Activated CD4-positive, alpha-beta T cell treated with anti-CD3 and anti-CD28 coated beads, Interleukin-2, amount 10 ng/mL, durations not matched to agents 7 days and 5 days (primary cell): Measurements from ENCODE around the gene PLD1. TPM values are rescaled to one million over a fixed set of nuclear protein-coding genes. Genes with fewer than 3 reads are reported as not detected.
"Not testable (repeated sequence)": the region's sequence is repeated elsewhere in the genome, so short reads cannot be mapped to it uniquely, and the experiment has no call there.

Experiments used
- CTCF ChIA-PET: fragments of 350-600 bp; sonication (Branson Sonifier 250); formaldehyde crosslinking; loops from one replicate; lab custom pipeline; 2021; ENCODE audit warnings: antibody characterized with exemption; lab: Charles Lee
- POLR2A ChIA-PET: fragments of 350-600 bp; sonication (Branson Sonifier 250); formaldehyde crosslinking; loops from one replicate; lab custom pipeline; 2021; ENCODE audit warnings: antibody characterized with exemption; lab: Charles Lee
- DNase-seq: peaks from one replicate; pipeline ENCODE4 v3.0.0-alpha.2; 2020
- H3K27ac Mint-ChIP-seq: one replicate; pipeline ENCODE4 v1.8.0; 2021; ENCODE audit warnings: mild to moderate bottlenecking, moderate library complexity, mixed read lengths
- H3K27me3 Mint-ChIP-seq: one replicate; pipeline ENCODE4 v1.8.0; 2021; ENCODE audit warnings: mixed read lengths
- H3K36me3 Mint-ChIP-seq: one replicate; pipeline ENCODE4 v1.8.0; 2021; ENCODE audit warnings: low read depth, mixed read lengths
- H3K4me1 Mint-ChIP-seq: one replicate; pipeline ENCODE4 v1.8.0; 2021; ENCODE audit warnings: mixed read lengths
- H3K4me3 Mint-ChIP-seq: one replicate; pipeline ENCODE4 v1.8.0; 2021; ENCODE audit warnings: mild to moderate bottlenecking, moderate library complexity, mixed read lengths
- H3K9me3 Mint-ChIP-seq: one replicate; pipeline ENCODE4 v1.8.0; 2021; ENCODE audit warnings: mixed read lengths
- total RNA-seq, 2 experiments: library from RNA; stranded (reverse); gene quantifications; one replicate each; pipeline ENCODE4 v1.2.3, GENCODE V29; 2021

PLD1 gene
- total RNA-seq, 2 experiments from 2014 or later: 0.50 to 0.94 TPM

GRCh38 chr3:171565481-171566058, 244.7 kb downstream of the PLD1 start:
- ChIA-PET CTCF (interaction anchor here (0.9 to 2.2 kb wide), 9 partner anchors 8 to 516 kb away, joined by 3 to 9 read pairs (median 3); no protein-coding TSS in a partner anchor), POLR2A (interaction anchor here (0.7 kb wide), 1 partner anchor 700 kb away, joined by 3 read pairs; no protein-coding TSS in a partner anchor)
- Mint-ChIP-seq H3K4me3 (no peak overlapping the region), H3K27ac (no peak overlapping the region), H3K36me3 (peaks cover 7% of the 10 kb centered on the region), H3K9me3 (peaks cover 3% of the 10 kb centered on the region), H3K27me3 (peaks cover 6% of the 10 kb centered on the region), H3K4me1 (peaks cover 48% of the 10 kb centered on the region)
- DNase-seq: no peak

- H3K27ac Mint-ChIP-seq: no peak overlapping the region
Observed at GRCh38 chr3:171564748-171565480, 245.4 kb downstream of the PLD1 start.

GRCh38 chr3:171563298-171563697, 247.0 kb downstream of the PLD1 start:
- ChIA-PET CTCF (interaction anchor here (0.7 to 1.2 kb wide), 3 partner anchors 14 to 602 kb away, joined by 3 to 4 read pairs (median 4); no protein-coding TSS in a partner anchor), POLR2A (no interaction called here)
- no peak overlapping the region for H3K4me3 Mint-ChIP-seq
- H3K27ac Mint-ChIP-seq: no peak overlapping the region
- no peak for DNase-seq
- peaks cover 7% of the 10 kb centered on the region for H3K36me3 Mint-ChIP-seq
- H3K27me3 Mint-ChIP-seq: no peaks in the 10 kb centered on the region
- peaks cover 60% of the 10 kb centered on the region for H3K4me1 Mint-ChIP-seq
- peaks cover 3% of the 10 kb centered on the region for H3K9me3 Mint-ChIP-seq

More at GRCh38 chr3:171564748-171565480, 245.4 kb downstream of the PLD1 start:
- H3K4me3 Mint-ChIP-seq: no peak overlapping the region
- peaks cover 3% of the 10 kb centered on the region for H3K9me3 Mint-ChIP-seq
- H3K36me3 Mint-ChIP-seq: peaks cover 7% of the 10 kb centered on the region
- H3K27me3 Mint-ChIP-seq: peaks cover 4% of the 10 kb centered on the region
- POLR2A ChIA-PET: interaction anchor here (0.7 kb wide), 1 partner anchor 700 kb away, joined by 3 read pairs; no protein-coding TSS in a partner anchor
- DNase-seq: no peak
- H3K4me1 Mint-ChIP-seq: peaks cover 52% of the 10 kb centered on the region
- CTCF ChIA-PET: interaction anchor here (0.9 to 2.2 kb wide), 6 partner anchors 10 to 515 kb away, joined by 3 to 9 read pairs (median 3); no protein-coding TSS in a partner anchor

- CTCF ChIA-PET: interaction anchor here (0.7 to 1.2 kb wide), 5 partner anchors 13 to 399 kb away, joined by 3 to 4 read pairs (median 3); no protein-coding TSS in a partner anchor
- H3K27me3 Mint-ChIP-seq, H3K36me3 Mint-ChIP-seq, H3K4me3 Mint-ChIP-seq, H3K9me3 Mint-ChIP-seq, POLR2A ChIA-PET, DNase-seq: not testable (repeated sequence)
- H3K4me1 Mint-ChIP-seq: peaks cover 65% of the 10 kb centered on the region
- peak overlapping the region; percentile 91 for H3K27ac Mint-ChIP-seq
Observed at GRCh38 chr3:171562459-171562858, 247.8 kb downstream of the PLD1 start.

GRCh38 chr3:171561596-171562323, 248.5 kb downstream of the PLD1 start:
- Mint-ChIP-seq H3K4me1 (peaks cover 66% of the 10 kb centered on the region), H3K36me3 (peaks cover 7% of the 10 kb centered on the region), H3K9me3 (peaks cover 3% of the 10 kb centered on the region), H3K4me3 (peak overlapping the region; percentile 5), H3K27me3 (no peaks in the 10 kb centered on the region), H3K27ac (peak overlapping the region; percentile 91)
- ChIA-PET CTCF (interaction anchor here (0.7 to 1.2 kb wide), 7 partner anchors 9 to 399 kb away, joined by 3 to 4 read pairs (median 3); no protein-coding TSS in a partner anchor), POLR2A (no interaction called here)
- DNase-seq: peak; percentile 15

GRCh38 chr3:171559586-171559985, 250.7 kb downstream of the PLD1 start:
- no peak overlapping the region for H3K27ac Mint-ChIP-seq
- CTCF ChIA-PET: interaction anchor here (1.2 kb wide), 1 partner anchor 11 kb away, joined by 3 read pairs; no protein-coding TSS in a partner anchor
- H3K36me3 Mint-ChIP-seq: peaks cover 7% of the 10 kb centered on the region
- peaks cover 3% of the 10 kb centered on the region for H3K9me3 Mint-ChIP-seq
- DNase-seq: peak; percentile 15
- no peaks in the 10 kb centered on the region for H3K27me3 Mint-ChIP-seq
- peaks cover 59% of the 10 kb centered on the region for H3K4me1 Mint-ChIP-seq
- POLR2A ChIA-PET: no interaction called here
- H3K4me3 Mint-ChIP-seq: no peak overlapping the region

- Mint-ChIP-seq H3K27ac (no peak overlapping the region), H3K27me3 (no peaks in the 10 kb centered on the region)
- CTCF ChIA-PET: interaction anchor here (0.6 to 1.5 kb wide), 3 partner anchors 8 to 17 kb away, joined by 4 to 6 read pairs (median 5); no protein-coding TSS in a partner anchor
Observed at GRCh38 chr3:171558188-171558696, 252.0 kb downstream of the PLD1 start.

GRCh38 chr3:171557173-171557572, 253.1 kb downstream of the PLD1 start:
- POLR2A ChIA-PET: no interaction called here
- H3K9me3 Mint-ChIP-seq: peaks cover 12% of the 10 kb centered on the region
- DNase-seq: no peak

More at GRCh38 chr3:171558188-171558696, 252.0 kb downstream of the PLD1 start:
- H3K9me3 Mint-ChIP-seq: peaks cover 12% of the 10 kb centered on the region
- DNase-seq: no peak
- peaks cover 53% of the 10 kb centered on the region for H3K4me1 Mint-ChIP-seq
- H3K4me3 Mint-ChIP-seq: no peak overlapping the region
- POLR2A ChIA-PET: no interaction called here
- H3K36me3 Mint-ChIP-seq: peaks cover 7% of the 10 kb centered on the region

GRCh38 chr3:171556574-171557145, 253.6 kb downstream of the PLD1 start:
- ChIA-PET CTCF (interaction anchor here (1.5 kb wide), 1 partner anchor 14 kb away, joined by 5 read pairs; no protein-coding TSS in a partner anchor), POLR2A (no interaction called here)
- Mint-ChIP-seq H3K27me3 (no peaks in the 10 kb centered on the region), H3K36me3 (peaks cover 4% of the 10 kb centered on the region), H3K27ac (no peak overlapping the region), H3K9me3 (peaks cover 12% of the 10 kb centered on the region), H3K4me3 (no peak overlapping the region), H3K4me1 (peaks cover 39% of the 10 kb centered on the region)
- no peak for DNase-seq

More at GRCh38 chr3:171557173-171557572, 253.1 kb downstream of the PLD1 start:
- H3K27me3 Mint-ChIP-seq: no peaks in the 10 kb centered on the region
- CTCF ChIA-PET: interaction anchor here (0.9 to 1.5 kb wide), 2 partner anchors 9 to 14 kb away, joined by 4 to 5 read pairs; no protein-coding TSS in a partner anchor
- no peak overlapping the region for H3K27ac Mint-ChIP-seq
- H3K4me1 Mint-ChIP-seq: peaks cover 44% of the 10 kb centered on the region
- H3K36me3 Mint-ChIP-seq: peaks cover 6% of the 10 kb centered on the region
- no peak overlapping the region for H3K4me3 Mint-ChIP-seq

GRCh38 chr3:171556148-171556547, 254.1 kb downstream of the PLD1 start:
- H3K36me3 Mint-ChIP-seq: peaks cover 3% of the 10 kb centered on the region

GRCh38 chr3:171553086-171553485, 257.2 kb downstream of the PLD1 start:
- CTCF ChIA-PET: interaction anchor here (0.8 to 1.1 kb wide), 3 partner anchors 8 to 19 kb away, joined by 3 to 4 read pairs (median 3); no protein-coding TSS in a partner anchor
- H3K4me3 Mint-ChIP-seq: no peak overlapping the region

More at GRCh38 chr3:171556148-171556547, 254.1 kb downstream of the PLD1 start:
- no peak for DNase-seq
- peaks cover 11% of the 10 kb centered on the region for H3K9me3 Mint-ChIP-seq
- H3K27ac Mint-ChIP-seq: no peak overlapping the region
- no peaks in the 10 kb centered on the region for H3K27me3 Mint-ChIP-seq
- ChIA-PET CTCF (no interaction called here), POLR2A (no interaction called here)
- peaks cover 34% of the 10 kb centered on the region for H3K4me1 Mint-ChIP-seq
- no peak overlapping the region for H3K4me3 Mint-ChIP-seq

More at GRCh38 chr3:171553086-171553485, 257.2 kb downstream of the PLD1 start:
- H3K27me3 Mint-ChIP-seq: no peaks in the 10 kb centered on the region
- H3K27ac Mint-ChIP-seq: no peak overlapping the region
- peaks cover 10% of the 10 kb centered on the region for H3K9me3 Mint-ChIP-seq
- DNase-seq: no peak
- no peaks in the 10 kb centered on the region for H3K36me3 Mint-ChIP-seq
- peaks cover 16% of the 10 kb centered on the region for H3K4me1 Mint-ChIP-seq
- POLR2A ChIA-PET: no interaction called here
